ENCODE data around the gene TMSB15C. TPM values are rescaled to one million over a fixed set of nuclear protein-coding genes. Genes with fewer than 3 reads are reported as not detected.

Gene TMSB15C
- total RNA-seq: 5.0 and 5.9 TPM in 2 replicates

GRCh38 chrX:104075778-104076445, at the start of gene TMSB15C:
TSS of gene TMSB15C (minus strand) at chrX:104076236.

GRCh38 chrX:104112326-104112951, 36.4 kb upstream of the TMSB15C start, which contains the start of gene ZCCHC18:
TSS of gene ZCCHC18 (plus strand) at chrX:104112523. CDS start at chrX:104114112, 1,589 bp downstream.

GRCh38 chrX:104039689-104040505, 36.1 kb downstream of the TMSB15C start, which contains the start of gene H2BW2:
TSS of gene H2BW2 (plus strand) at chrX:104039956. CDS start at chrX:104039995, 39 bp downstream.

Other genes starting within 250 kb of the TMSB15C start
- 0.76 and 0.98 TPM in 2 replicates for gene RAB9B, start 244.0 kb downstream of the TMSB15C start, total RNA-seq
- gene TMSB15B, start 113.6 kb downstream of the TMSB15C start, total RNA-seq: 6.2 and 8.9 TPM in 2 replicates
- gene H2BW1, start 62.5 kb downstream of the TMSB15C start, total RNA-seq: not detected in 2 replicates
- not detected in 2 replicates for gene H2BW2, start 36.3 kb downstream of the TMSB15C start, total RNA-seq
- 1.3 and 2.7 TPM in 2 replicates for gene ZCCHC18, start 36.3 kb upstream of the TMSB15C start, total RNA-seq
- 4.9 and 9.4 TPM in 2 replicates for gene SLC25A53, start 80.8 kb upstream of the TMSB15C start, total RNA-seq
- 26.5 and 31.0 TPM in 2 replicates for gene FAM199X, start 90.2 kb upstream of the TMSB15C start, total RNA-seq
- 0.29 and 0.65 TPM in 2 replicates for gene ESX1, start 178.7 kb upstream of the TMSB15C start, total RNA-seq

Measured in vein endothelial cell (primary cell).